GM12874 (cell line): ENCODE measurements around the gene SAMD8.

ENCODE experiments used
- CTCF ChIP-seq: IDR thresholded peaks from 2 replicates; pipeline ENCODE4 v1.5.1; 2011; ENCODE audit warnings: low read depth, mild to moderate bottlenecking, control low read depth, low read length, moderate library complexity; ENCODE audit not compliant: insufficient read depth

SAMD8 gene

GRCh38 chr10:75126277-75126676 is 14.8 kb downstream of the SAMD8 start:
- TF ChIP-seq CTCF = no peak

DNA sequence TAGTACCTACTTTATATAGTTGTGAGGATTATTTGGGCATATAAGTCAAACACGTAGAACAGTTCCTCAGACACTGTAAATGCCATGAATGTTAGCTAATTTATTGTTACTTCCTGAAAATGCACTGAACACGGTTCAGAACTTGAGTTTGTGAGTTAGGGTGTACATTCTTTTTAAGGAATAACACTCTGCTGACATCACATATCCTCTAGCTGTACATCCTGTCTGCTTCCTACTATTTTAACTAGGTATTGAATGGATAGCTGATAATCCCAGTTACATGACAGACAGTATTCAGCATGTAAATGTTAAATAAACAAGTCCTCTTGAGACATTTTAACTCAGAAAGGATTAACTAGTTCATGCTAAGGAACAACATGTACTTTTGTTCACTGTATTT is 16.0 kb downstream of the SAMD8 start:
- TF ChIP-seq CTCF = no peak

DNA sequence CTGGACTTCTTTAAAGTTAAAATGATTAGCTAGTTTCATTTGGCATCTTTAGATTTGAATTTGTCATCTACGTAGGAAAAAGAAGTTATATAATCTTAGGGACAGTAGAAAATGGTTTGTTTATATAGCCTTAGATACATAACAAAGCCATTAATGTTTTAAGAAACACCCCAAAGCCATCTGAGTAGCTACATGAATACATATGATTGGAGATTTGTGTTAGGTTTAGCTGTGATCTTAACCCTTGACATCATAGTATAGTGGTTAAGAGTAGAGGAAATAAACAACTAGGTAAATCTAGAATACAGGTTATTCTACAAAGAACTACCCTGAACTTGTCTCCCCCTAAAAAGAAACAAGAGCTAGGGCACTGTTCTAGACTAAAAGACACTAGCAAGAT is 18.1 kb downstream of the SAMD8 start:
- no peak for TF ChIP-seq CTCF

- no peak for TF ChIP-seq CTCF
Measured at GRCh38 chr10:75136346-75136745, 24.9 kb downstream of the SAMD8 start.

- TF ChIP-seq CTCF = no peak
Measured at GRCh38 chr10:75137533-75138438, 26.3 kb downstream of the SAMD8 start.

DNA sequence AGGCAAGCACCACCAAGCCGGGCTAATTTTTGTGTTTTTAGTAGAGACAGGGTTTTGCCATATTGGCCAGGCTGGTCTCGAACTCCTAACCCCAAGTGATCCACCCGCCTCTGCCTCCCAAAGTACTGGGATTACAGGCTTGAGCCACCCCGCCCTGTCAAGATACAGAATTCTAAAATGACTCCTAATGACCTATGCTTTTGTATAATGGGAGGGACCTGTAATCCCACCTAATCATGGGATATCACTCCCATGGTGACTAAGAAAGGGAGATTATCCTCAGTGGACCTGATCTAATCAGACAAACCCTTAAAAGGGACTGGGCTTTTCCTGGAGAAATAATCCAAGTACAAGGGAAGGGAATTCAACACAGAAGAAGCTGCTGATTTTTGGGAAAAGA is 28.8 kb downstream of the SAMD8 start:
- no peak for TF ChIP-seq CTCF

- no peak for TF ChIP-seq CTCF
Measured at GRCh38 chr10:75143353-75143752, 31.9 kb downstream of the SAMD8 start.

DNA sequence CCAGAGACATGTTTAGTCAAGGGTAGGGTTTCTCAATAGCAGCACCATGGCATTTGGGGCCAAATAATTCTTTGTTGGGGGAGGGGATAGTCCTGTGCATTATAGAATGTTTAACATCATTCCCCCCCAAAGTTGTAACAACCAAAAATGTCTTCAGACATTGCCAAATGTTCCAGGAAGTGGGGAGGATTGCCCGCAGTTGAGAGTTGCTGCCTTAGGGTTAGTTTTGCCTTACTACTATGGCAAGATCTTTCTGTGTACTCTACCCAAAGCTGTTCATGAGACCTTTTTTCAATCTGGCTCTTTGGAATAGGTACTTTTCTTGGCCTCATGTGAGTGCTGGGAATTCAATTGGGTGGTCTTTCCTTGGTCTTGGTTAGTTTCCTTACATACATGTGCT is 34.1 kb downstream of the SAMD8 start:
- no peak for TF ChIP-seq CTCF
